T47D (cell line): ENCODE measurements around the gene RBM43.

Experiments
- DNase-seq, 2 experiments: peaks; one replicate each; pipeline versions ENCODE4 v3.0.0 to v3.0.0-alpha.2; 2011 to 2012; ENCODE audit warnings: low read depth in 1 of 2, low spot score in 1 of 2
- JUND ChIP-seq: IDR thresholded peaks from 2 replicates; pipeline ENCODE4 v1.6.1; 2012; ENCODE audit warnings: low read depth
- in situ Hi-C: cut with HindIII; loops from 2 replicates; pipeline ENCODE4 v1.10.0; 2016; ENCODE audit warnings: low sequenced_read_pairs, low pct_unique_long_range_greater_than_20kb

Gene RBM43

GRCh38 chr2:151264157-151264825 is 2.6 kb upstream of the RBM43 start:
- DNase-seq: no peak
- TF ChIP-seq JUND: no peak
- in situ Hi-C loops: no loop called here

GRCh38 chr2:151262629-151263028 is 966 bp upstream of the RBM43 start:
- DNase-seq: no peak
- in situ Hi-C loops: no loop called here
- TF ChIP-seq JUND: no peak

DNA sequence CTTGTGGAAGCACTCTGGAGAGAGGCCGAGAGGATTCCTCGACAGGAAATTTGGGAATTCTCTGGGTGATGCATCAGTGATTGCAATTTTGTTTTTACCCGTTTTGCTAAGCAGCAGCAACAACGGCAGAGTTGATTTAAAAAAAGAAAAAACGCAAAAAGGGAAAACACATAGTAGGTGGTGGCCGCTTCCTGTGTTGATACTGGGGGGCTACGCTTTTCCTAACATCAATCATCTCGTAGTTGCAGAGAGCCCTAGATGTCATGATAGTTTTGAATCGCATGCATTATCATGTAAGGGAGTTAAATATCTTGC is 271 bp upstream of the RBM43 start:
- in situ Hi-C loops: no loop called here
- no peak for DNase-seq
- TF ChIP-seq JUND: no peak

- no peak for TF ChIP-seq JUND
- DNase-seq: no peak
- in situ Hi-C loops: no loop called here
Observed at GRCh38 chr2:151260573-151261230, 961 bp downstream of the RBM43 start.

DNA sequence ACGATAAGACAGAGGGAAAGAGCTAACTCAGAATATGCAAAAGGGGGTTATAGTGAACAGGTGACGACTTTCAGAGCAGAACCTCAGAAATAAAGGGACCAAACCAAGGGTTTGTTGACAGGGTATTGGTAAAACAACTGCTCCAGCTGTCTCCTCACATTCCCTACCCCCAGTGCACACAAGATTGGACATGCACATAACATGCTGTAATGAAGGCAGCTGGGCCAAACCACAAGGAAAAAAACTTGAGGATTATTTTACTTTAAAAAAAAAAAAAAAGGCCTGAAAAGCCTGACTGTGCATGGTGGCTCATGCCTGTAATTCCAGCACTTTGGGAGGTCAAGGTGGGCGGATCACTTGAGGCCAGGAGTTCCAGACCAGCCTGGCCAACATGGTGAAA is 3.5 kb downstream of the RBM43 start:
- in situ Hi-C loops: no loop called here
- DNase-seq: no peak
- no peak for TF ChIP-seq JUND

GRCh38 chr2:151252646-151253045 is 9.0 kb downstream of the RBM43 start:
- no peak for DNase-seq
- in situ Hi-C loops: no loop called here
- no peak for TF ChIP-seq JUND

GRCh38 chr2:151251012-151251411 is 10.7 kb downstream of the RBM43 start:
- TF ChIP-seq JUND: no peak
- no peak for DNase-seq

DNA sequence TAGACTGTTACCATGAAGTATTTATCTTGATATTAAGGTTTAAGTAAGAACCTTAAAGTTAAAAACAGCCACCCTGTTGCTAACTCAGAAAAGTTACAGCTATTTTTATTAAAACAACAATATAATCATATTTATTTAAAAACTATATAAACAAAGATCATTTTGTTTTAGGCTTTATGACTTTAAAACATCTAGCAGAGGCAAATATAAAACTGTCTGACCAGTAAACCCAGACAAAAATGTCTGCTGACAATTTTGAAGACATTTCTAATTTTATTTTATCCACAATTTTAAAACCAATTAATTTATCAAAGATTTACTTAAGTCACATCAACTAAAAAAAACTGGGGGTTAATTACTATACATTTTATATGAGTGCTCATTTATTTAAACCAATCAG is 14.2 kb downstream of the RBM43 start:
- in situ Hi-C loops: no loop called here
- no peak for TF ChIP-seq JUND
- DNase-seq: no peak

More at GRCh38 chr2:151251012-151251411, 10.7 kb downstream of the RBM43 start:
- in situ Hi-C loops: no loop called here

DNA sequence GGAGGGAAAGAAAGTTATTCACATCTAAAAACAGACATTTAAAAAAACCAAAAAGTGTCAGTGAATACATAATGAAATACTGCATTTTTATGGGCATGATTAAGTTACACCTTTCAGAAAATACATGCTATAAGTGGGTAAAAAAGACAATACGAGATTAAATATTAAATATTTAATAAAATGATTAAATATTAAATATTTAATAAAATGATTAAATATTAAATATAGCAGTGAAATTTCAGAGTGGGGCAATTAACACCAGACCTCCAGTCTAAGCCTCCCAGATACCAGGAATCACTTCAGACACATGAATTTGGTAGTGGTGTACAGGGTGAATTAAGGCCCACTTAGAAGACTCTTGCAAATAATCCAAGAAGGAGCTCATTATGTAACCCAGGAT is 15.5 kb downstream of the RBM43 start:
- in situ Hi-C loops: no loop called here
- no peak for TF ChIP-seq JUND
- DNase-seq: no peak

- in situ Hi-C loops: no loop called here
- DNase-seq: no peak
- TF ChIP-seq JUND: no peak
Observed at GRCh38 chr2:151243468-151243867, 18.2 kb downstream of the RBM43 start.

- DNase-seq: no peak
- in situ Hi-C loops: no loop called here
- no peak for TF ChIP-seq JUND
Observed at GRCh38 chr2:151241224-151241623, 20.4 kb downstream of the RBM43 start.

DNA sequence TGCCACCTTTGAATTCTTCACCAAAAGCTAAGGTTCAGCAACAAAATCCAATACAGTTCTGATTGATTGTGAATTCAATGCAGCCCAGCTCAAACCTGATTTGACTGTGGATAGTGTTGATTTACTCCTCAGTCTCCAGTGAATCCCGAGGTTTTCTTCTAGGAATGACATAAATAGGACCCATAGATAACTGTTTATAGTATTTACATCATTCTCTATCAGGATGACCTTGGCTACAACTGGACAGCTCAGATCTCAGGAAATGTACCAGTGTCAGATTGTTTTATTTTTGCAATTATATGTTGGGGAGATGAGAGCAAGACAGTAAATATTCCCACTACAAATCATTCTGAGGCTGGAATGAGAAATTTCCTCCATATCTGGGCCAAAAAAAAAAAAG is 21.2 kb downstream of the RBM43 start:
- no peak for TF ChIP-seq JUND
- in situ Hi-C loops: no loop called here
- no peak for DNase-seq

- DNase-seq: no peak
- no peak for TF ChIP-seq JUND
- in situ Hi-C loops: no loop called here
Observed at GRCh38 chr2:151239624-151240023, 22.0 kb downstream of the RBM43 start.
